Psoas muscle (tissue), 8 donors: ENCODE results near the gene MPDZ. TPM values are rescaled to one million over a fixed set of nuclear protein-coding genes. Genes with fewer than 3 reads are reported as not detected.

Experiments used
- ATAC-seq, 4 donors: fragments of 200-7000 bp; cut with Tn5 transposase; one replicate each; pipeline ENCODE4 v1.9.1; 2020; ENCODE audit warnings: moderate library complexity in 3 of 4, mild to moderate bottlenecking in 2 of 4
- DNase-seq, 2 donors: peaks; one replicate each; pipeline ENCODE4 v3.0.0-alpha.2; 2020
- H3K27ac ChIP-seq: fragments of 200-600 bp; one replicate; pipeline ENCODE4 v1.8.0; 2022
- H3K27me3 ChIP-seq, 3 donors: fragments of 200-600 bp in 1 of 3; one replicate each; pipeline versions ENCODE4 v1.6.1 to v1.8.0; 2013 to 2022; ENCODE audit warnings: low read length in 2 of 3, mild to moderate bottlenecking in 2 of 3, moderate library complexity in 1 of 3; ENCODE audit not compliant: insufficient read depth in 3 of 3
- H3K36me3 ChIP-seq, 2 donors: fragments of 200-600 bp in 1 of 2; one replicate each; pipeline versions ENCODE4 v1.6.1 to v1.8.0; 2013 to 2022; ENCODE audit warnings: low read depth in 1 of 2, mild to moderate bottlenecking in 1 of 2, moderate library complexity in 1 of 2; ENCODE audit not compliant: insufficient read depth in 1 of 2
- H3K4me1 ChIP-seq: fragments of 200-600 bp; one replicate; pipeline ENCODE4 v1.8.0; 2022
- H3K4me3 ChIP-seq: fragments of 200-600 bp; one replicate; pipeline ENCODE4 v1.8.0; 2022; ENCODE audit warnings: mild to moderate bottlenecking
- H3K9me3 ChIP-seq: fragments of 200-600 bp; one replicate; pipeline ENCODE4 v1.8.0; 2022
- CTCF ChIP-seq: fragments of 200-600 bp; IDR thresholded peaks from one replicate; pipeline ENCODE4 v1.8.0; 2022; ENCODE audit warnings: antibody characterized with exemption
- WGBS, 3 donors: extraction: QIAGEN DNeasy Blood & Tissue Kit; methylation state at CpG; one replicate each; pipeline versions ENCODE4 v1.1.6 to v1.1.7; 2013; 5-methylcytosine and 5-hydroxymethylcytosine counted together
- intact Hi-C, 2 donors: fragments of 100-400 bp; cut with DNase I; formaldehyde crosslinking; loops; one replicate each; pipeline versions ENCODE4 v1.11.0 to v1.14.2; 2022
- polyA plus RNA-seq, 3 donors: library from polyadenylated mRNA; stranded (reverse); fragments of 200-250 nt; gene quantifications; one replicate each; pipeline ENCODE4 v1.2.3, GENCODE V29; 2013
- total RNA-seq, 4 donors: library from RNA; stranded (reverse); fragmentation: NEBNext Ultra II Directional in 2 of 4; extraction: Animal tissue kit (Norgen Biotek cat#: 25700) in 2 of 4; gene quantifications; one replicate each; pipeline versions ENCODE4 v1.2.1 to v1.2.4, GENCODE V29; 2021 to 2023
- donor health status: healthy with polysubstance abuse.
- donor health status: DM: no; HTN: no; CAD: no; lungs with moderate emphysema.
- donor health status: Bipolar disorder and iron deficiency.
- donor health status: healthy.
- donor health status: DM: yes; HTN: yes; CAD: no.
- donor health status: DM: no; HTN: no; CAD: no.
- donor health status: DM: no; HTN: no; CAD: no.
- donor health status: DM: yes; HTN: yes; CAD: no.

MPDZ gene
- total and polyA plus RNA-seq, 7 donors = 9.3 to 42.8 (median 23.1) TPM

- H3K36me3 ChIP-seq = no peaks in the 10 kb centered on the region
- no peaks in the 10 kb centered on the region for H3K9me3 ChIP-seq
- WGBS, 3 donors = 72 to 79% (median 76%) methylated on average over 6 of the region's 6 CpGs
- H3K4me3 ChIP-seq = no peak overlapping the region
- DNase-seq (no peak), ATAC-seq (no peak)
- no peaks in the 10 kb centered on the region for H3K27me3 ChIP-seq
- no peak for TF ChIP-seq CTCF
- peaks cover 46% of the 10 kb centered on the region for H3K4me1 ChIP-seq
- intact Hi-C loops = no loop called here
- no peak overlapping the region for H3K27ac ChIP-seq
These were observed 9.7 kb downstream of the MPDZ start for GRCh38 chr9:13269589-13270452.

- no peaks in the 10 kb centered on the region for H3K27me3 ChIP-seq
- no peaks in the 10 kb centered on the region for H3K9me3 ChIP-seq
- H3K4me3 ChIP-seq = no peak overlapping the region
- intact Hi-C loops = no loop called here
- DNase-seq (no peak), ATAC-seq (peak; percentile 54 to 72 (median 65))
- H3K4me1 ChIP-seq = peaks cover 42% of the 10 kb centered on the region
- H3K36me3 ChIP-seq = no peaks in the 10 kb centered on the region
- TF ChIP-seq CTCF = no peak
- H3K27ac ChIP-seq = peak overlapping the region; percentile 64
- whole genome bisulfite sequencing, 3 donors = 27 to 56% (median 38%) methylated on average over 7 of the region's 7 CpGs
These were observed 11.0 kb downstream of the MPDZ start for GRCh38 chr9:13268469-13268868.

- H3K27ac ChIP-seq = peak overlapping the region; percentile 64
- intact Hi-C loops = no loop called here
- 13 to 40% (median 14%) methylated on average over 2 of the region's 2 CpGs for WGBS, 3 donors
These were observed 11.7 kb downstream of the MPDZ start for GRCh38 chr9:13267743-13268142.

GRCh38 chr9:13266167-13266566 lies 13.3 kb downstream of the MPDZ start:
- no peaks in the 10 kb centered on the region for H3K36me3 ChIP-seq
- intact Hi-C loops = no loop called here
- WGBS, 3 donors = 8 to 24% (median 19%) methylated on average over 2 of the region's 2 CpGs
- H3K4me3 ChIP-seq = no peak overlapping the region
- peak overlapping the region; percentile 36 for H3K27ac ChIP-seq
- DNase-seq (no peak), ATAC-seq (peak in 3 of 4 donors; percentile 39 to 60 (median 40))
- no peaks in the 10 kb centered on the region for H3K27me3 ChIP-seq
- H3K9me3 ChIP-seq = no peaks in the 10 kb centered on the region
- peaks cover 42% of the 10 kb centered on the region for H3K4me1 ChIP-seq
- no peak for TF ChIP-seq CTCF

More at GRCh38 chr9:13267743-13268142, 11.7 kb downstream of the MPDZ start:
- ATAC-seq = peak; percentile 48 to 73 (median 58)
- TF ChIP-seq CTCF = no peak
- DNase-seq = no peak
- no peak overlapping the region for H3K4me3 ChIP-seq
- no peaks in the 10 kb centered on the region for H3K9me3 ChIP-seq
- H3K4me1 ChIP-seq = peaks cover 42% of the 10 kb centered on the region
- no peaks in the 10 kb centered on the region for H3K27me3 ChIP-seq
- H3K36me3 ChIP-seq = no peaks in the 10 kb centered on the region
